GM10266 (cell line): ENCODE results near the gene GAGE12E.
"Not testable (repeated sequence)": the region's sequence is repeated elsewhere in the genome, so short reads cannot be mapped to it uniquely, and the experiment has no call there.

Source experiments
- DNase-seq: peaks from one replicate; pipeline ENCODE4 v3.0.0; 2012; ENCODE audit errors: extremely low spot score

Gene GAGE12E, protein sequence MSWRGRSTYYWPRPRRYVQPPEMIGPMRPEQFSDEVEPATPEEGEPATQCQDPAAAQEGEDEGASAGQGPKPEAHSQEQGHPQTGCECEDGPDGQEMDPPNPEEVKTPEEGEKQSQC

DNA sequence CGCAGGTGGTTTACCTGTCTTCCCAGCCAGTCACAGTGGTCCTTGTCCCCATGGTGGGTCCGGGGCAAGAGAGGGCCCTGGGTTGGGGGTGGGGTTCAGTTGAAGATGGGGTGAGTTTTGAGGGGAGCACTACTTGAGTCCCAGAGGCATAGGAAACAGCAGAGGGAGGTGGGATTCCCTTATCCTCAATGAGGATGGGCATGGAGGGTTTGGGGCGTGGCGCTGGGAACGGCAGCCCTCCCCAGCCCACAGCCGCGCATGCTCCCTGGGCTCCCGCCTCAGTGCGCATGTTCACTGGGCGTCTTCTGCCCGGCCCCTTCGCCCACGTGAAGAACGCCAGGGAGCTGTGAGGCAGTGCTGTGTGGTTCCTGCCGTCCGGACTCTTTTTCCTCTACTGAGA lies at the start of gene GAGE12E:
TSS of gene GAGE12E (plus strand) at position 301 of the 400 bp plus-strand sequence. CDS start 1,155 bp downstream, outside the sequence.
- not testable (repeated sequence) for DNase-seq

DNA sequence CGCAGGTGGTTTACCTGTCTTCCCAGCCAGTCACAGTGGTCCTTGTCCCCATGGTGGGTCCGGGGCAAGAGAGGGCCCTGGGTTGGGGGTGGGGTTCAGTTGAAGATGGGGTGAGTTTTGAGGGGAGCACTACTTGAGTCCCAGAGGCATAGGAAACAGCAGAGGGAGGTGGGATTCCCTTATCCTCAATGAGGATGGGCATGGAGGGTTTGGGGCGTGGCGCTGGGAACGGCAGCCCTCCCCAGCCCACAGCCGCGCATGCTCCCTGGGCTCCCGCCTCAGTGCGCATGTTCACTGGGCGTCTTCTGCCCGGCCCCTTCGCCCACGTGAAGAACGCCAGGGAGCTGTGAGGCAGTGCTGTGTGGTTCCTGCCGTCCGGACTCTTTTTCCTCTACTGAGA lies 19.2 kb upstream of the GAGE12E start, which contains the start of gene GAGE12C:
TSS of gene GAGE12C (plus strand) at position 301 of the 400 bp plus-strand sequence. CDS start 1,155 bp downstream, outside the sequence.
- DNase-seq: not testable (repeated sequence)

DNA sequence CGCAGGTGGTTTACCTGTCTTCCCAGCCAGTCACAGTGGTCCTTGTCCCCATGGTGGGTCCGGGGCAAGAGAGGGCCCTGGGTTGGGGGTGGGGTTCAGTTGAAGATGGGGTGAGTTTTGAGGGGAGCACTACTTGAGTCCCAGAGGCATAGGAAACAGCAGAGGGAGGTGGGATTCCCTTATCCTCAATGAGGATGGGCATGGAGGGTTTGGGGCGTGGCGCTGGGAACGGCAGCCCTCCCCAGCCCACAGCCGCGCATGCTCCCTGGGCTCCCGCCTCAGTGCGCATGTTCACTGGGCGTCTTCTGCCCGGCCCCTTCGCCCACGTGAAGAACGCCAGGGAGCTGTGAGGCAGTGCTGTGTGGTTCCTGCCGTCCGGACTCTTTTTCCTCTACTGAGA lies 9.7 kb upstream of the GAGE12E start, which contains the start of gene GAGE12D:
TSS of gene GAGE12D (plus strand) at position 301 of the 400 bp plus-strand sequence. CDS start 1,155 bp downstream, outside the sequence.
- not testable (repeated sequence) for DNase-seq

DNA sequence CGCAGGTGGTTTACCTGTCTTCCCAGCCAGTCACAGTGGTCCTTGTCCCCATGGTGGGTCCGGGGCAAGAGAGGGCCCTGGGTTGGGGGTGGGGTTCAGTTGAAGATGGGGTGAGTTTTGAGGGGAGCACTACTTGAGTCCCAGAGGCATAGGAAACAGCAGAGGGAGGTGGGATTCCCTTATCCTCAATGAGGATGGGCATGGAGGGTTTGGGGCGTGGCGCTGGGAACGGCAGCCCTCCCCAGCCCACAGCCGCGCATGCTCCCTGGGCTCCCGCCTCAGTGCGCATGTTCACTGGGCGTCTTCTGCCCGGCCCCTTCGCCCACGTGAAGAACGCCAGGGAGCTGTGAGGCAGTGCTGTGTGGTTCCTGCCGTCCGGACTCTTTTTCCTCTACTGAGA lies 9.5 kb downstream of the GAGE12E start, which contains the start of gene GAGE12F:
TSS of gene GAGE12F (plus strand) at position 301 of the 400 bp plus-strand sequence. CDS start 1,155 bp downstream, outside the sequence.
- DNase-seq: not testable (repeated sequence)

DNA sequence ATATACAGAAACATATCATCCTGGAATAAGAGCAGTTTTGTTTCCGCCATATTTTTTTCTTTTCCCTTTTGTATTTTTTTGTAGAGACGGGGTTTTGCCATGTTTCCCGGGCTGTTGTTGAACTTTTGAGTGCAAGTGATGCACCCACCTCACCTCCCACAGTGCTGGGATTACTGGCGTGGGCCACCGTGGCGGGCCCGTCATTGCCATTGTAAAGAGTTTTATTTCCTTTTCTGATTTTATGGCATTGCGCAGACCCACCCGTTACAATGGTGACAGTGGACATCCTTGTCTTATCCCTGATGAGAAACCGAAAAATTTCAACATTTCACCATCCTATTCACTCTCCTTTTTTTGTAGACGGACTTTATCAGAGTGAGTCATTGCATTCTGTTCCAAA lies 17.6 kb downstream of the GAGE12E start:
- DNase-seq: not testable (repeated sequence)

DNA sequence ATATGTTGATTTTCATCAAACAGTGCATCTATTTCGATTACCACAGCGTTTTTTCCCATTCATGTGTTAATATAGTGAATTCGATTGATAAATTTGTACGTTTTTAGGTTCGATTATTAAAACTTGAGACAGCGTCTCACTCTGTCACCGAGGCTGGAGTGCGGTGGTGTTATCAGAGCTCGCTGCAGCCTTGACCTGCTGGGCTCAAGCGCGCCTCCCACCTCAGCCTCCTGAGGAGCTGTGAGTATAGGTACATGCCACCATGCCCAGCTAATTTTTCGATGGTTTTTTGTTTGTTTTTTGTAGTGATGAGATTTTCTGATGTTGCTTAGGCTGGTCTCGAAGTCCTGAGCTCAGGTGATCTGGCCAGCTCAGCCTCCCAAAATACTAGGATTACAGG lies 18.1 kb downstream of the GAGE12E start:
- DNase-seq: not testable (repeated sequence)

DNA sequence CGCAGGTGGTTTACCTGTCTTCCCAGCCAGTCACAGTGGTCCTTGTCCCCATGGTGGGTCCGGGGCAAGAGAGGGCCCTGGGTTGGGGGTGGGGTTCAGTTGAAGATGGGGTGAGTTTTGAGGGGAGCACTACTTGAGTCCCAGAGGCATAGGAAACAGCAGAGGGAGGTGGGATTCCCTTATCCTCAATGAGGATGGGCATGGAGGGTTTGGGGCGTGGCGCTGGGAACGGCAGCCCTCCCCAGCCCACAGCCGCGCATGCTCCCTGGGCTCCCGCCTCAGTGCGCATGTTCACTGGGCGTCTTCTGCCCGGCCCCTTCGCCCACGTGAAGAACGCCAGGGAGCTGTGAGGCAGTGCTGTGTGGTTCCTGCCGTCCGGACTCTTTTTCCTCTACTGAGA lies 19.0 kb downstream of the GAGE12E start, which contains the start of gene GAGE12G:
TSS of gene GAGE12G (plus strand) at position 301 of the 400 bp plus-strand sequence. CDS start 1,155 bp downstream, outside the sequence.
- DNase-seq: not testable (repeated sequence)

DNA sequence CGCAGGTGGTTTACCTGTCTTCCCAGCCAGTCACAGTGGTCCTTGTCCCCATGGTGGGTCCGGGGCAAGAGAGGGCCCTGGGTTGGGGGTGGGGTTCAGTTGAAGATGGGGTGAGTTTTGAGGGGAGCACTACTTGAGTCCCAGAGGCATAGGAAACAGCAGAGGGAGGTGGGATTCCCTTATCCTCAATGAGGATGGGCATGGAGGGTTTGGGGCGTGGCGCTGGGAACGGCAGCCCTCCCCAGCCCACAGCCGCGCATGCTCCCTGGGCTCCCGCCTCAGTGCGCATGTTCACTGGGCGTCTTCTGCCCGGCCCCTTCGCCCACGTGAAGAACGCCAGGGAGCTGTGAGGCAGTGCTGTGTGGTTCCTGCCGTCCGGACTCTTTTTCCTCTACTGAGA lies 28.6 kb downstream of the GAGE12E start, which contains the start of gene GAGE12H:
TSS of gene GAGE12H (plus strand) at position 301 of the 400 bp plus-strand sequence. CDS start 1,155 bp downstream, outside the sequence.
- not testable (repeated sequence) for DNase-seq

DNA sequence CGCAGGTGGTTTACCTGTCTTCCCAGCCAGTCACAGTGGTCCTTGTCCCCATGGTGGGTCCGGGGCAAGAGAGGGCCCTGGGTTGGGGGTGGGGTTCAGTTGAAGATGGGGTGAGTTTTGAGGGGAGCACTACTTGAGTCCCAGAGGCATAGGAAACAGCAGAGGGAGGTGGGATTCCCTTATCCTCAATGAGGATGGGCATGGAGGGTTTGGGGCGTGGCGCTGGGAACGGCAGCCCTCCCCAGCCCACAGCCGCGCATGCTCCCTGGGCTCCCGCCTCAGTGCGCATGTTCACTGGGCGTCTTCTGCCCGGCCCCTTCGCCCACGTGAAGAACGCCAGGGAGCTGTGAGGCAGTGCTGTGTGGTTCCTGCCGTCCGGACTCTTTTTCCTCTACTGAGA lies 38.1 kb downstream of the GAGE12E start, which contains the start of gene GAGE2A:
TSS of gene GAGE2A (plus strand) at position 301 of the 400 bp plus-strand sequence. CDS start 1,155 bp downstream, outside the sequence.
- not testable (repeated sequence) for DNase-seq

DNA sequence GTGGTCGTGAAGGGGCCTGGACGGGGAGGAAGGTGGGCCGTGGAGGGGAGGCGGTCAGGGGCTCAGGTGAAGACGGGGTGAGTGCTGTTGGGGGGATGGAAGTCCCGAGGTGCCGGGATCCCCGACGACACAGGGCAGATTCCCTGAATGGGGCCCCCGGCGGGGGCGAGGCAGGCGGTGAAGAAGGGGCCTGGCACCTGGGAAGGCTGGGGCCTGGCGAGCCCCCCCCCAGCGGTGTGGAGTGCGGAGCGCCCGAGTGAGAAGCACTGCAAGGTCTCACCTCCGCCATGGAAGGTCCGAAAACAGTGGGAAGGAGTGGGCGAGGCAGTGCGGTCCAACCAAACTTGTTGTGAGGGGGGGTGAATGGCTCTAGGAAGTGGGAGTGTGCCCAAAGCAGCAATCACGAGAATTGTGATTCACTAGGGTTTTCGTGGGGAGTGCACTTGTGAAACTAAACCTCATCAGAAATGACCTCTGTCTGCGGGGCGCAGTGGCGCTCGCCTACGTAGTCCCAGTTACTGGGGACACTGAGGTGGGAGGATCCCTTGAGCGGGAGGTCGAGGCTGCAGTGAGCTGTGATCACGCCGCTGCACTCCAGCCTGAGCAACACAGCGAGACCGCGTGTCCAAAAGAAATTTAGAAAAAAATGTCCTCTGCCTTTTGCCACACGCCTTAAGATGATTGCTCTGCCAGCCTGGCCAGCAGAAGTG lies 38.8 kb downstream of the GAGE12E start:
- not testable (repeated sequence) for DNase-seq

DNA sequence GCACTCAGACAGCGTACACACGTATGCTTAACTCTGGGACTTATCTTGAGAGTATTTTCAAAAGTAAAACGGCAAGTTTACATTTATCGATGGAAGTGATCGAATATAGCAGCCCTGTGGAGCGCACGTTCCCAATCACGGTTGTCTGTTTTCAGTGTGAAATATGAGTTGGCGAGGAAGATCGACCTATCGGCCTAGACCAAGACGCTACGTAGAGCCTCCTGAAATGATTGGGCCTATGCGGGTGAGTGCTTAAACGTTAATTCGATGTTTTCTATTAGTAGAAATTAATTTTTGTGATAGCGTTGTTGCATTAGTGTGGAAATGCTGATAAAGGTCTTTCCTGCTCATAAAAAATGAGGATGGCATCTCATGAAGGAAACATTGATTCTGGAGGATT lies 39.4 kb downstream of the GAGE12E start:
- not testable (repeated sequence) for DNase-seq

DNA sequence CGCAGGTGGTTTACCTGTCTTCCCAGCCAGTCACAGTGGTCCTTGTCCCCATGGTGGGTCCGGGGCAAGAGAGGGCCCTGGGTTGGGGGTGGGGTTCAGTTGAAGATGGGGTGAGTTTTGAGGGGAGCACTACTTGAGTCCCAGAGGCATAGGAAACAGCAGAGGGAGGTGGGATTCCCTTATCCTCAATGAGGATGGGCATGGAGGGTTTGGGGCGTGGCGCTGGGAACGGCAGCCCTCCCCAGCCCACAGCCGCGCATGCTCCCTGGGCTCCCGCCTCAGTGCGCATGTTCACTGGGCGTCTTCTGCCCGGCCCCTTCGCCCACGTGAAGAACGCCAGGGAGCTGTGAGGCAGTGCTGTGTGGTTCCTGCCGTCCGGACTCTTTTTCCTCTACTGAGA lies 47.6 kb downstream of the GAGE12E start, which contains the start of gene GAGE1:
TSS of gene GAGE1 (plus strand) at position 301 of the 400 bp plus-strand sequence. CDS start 1,155 bp downstream, outside the sequence.
- DNase-seq: not testable (repeated sequence)
